ENCODE results near the gene GJA5.

DNA sequence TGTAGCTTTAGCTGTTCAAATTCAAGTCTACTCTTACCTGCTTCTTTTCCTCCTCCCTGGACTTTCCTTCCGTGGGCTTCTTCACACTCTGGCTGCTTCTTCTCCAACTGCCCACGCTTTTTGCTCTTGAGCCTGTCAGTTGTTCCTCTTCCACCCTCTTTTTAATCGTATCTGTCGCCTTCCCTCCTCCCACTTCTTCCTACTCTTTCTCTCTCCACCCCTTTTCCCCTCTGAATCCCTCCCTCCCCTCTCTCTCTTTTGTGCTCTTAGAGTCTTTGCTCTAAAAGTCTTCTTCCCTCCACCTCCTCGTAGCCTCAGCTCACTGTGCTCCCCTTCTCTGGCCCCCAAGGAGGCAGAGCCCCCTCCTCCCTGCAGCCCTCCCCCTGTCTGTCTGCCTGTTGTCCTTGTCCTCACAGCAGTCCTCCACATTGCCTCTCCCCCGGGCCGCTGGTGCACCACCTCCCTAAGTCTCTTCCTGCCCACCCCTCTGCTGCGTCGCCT, 12.9 kb upstream of the GJA5 start:
- no peak for TF ChIP-seq POLR2A (IDR thresholded peaks at IDR 0.05)
- no peak for TF ChIP-seq CTCF (IDR thresholded peaks at IDR 0.05)
